Right atrium auricular region (tissue), 2 donors: ENCODE results near the gene CX3CL1. TPM values are rescaled to one million over a fixed set of nuclear protein-coding genes. Genes with fewer than 3 reads are reported as not detected.

Experiments used
- DNase-seq: peaks from one replicate; pipeline ENCODE4 v3.0.0-alpha.2; 2019; ENCODE audit warnings: low spot score
- H3K27ac ChIP-seq, 2 donors: fragments of 200-600 bp; sonication (generic); 1 replicate in 1 of 2; 2 replicates in 1 of 2; pipeline ENCODE4 v1.5.1; 2016 to 2019
- H3K27me3 ChIP-seq, 2 donors: fragments of 200-600 bp; sonication (generic); one replicate each; pipeline versions ENCODE4 v1.5.1 to v1.6.0; 2017 to 2019
- H3K36me3 ChIP-seq: fragments of 200-600 bp; sonication (generic); one replicate; pipeline ENCODE4 v1.5.1; 2016
- H3K4me1 ChIP-seq, 2 donors: fragments of 200-600 bp; sonication (generic); one replicate each; pipeline versions ENCODE4 v1.5.1 to v1.6.0; 2017 to 2019
- H3K4me3 ChIP-seq, 2 donors: fragments of 200-600 bp; sonication (generic); 1 replicate in 1 of 2; 2 replicates in 1 of 2; pipeline ENCODE4 v1.5.1; 2017 to 2019; ENCODE audit warnings: mild to moderate bottlenecking in 1 of 2, moderate library complexity in 1 of 2
- H3K9me3 ChIP-seq, 2 donors: fragments of 200-600 bp; sonication (generic); one replicate each; pipeline ENCODE4 v1.5.1; 2019
- CTCF ChIP-seq, 2 donors: fragments of 200-600 bp; sonication (generic); IDR thresholded peaks; one replicate each; pipeline ENCODE4 v1.5.1; 2019; ENCODE audit warnings: antibody characterized with exemption in 2 of 2
- total RNA-seq, 2 donors: library from RNA; depleted of rRNA; stranded (reverse); fragments of >200 nt; gene quantifications; one replicate each; pipeline ENCODE4 v1.1.0, GENCODE V29; 2016

Gene CX3CL1
- total RNA-seq, 2 donors from 2014 or later, result 17.1 to 17.8 TPM

- Histone ChIP-seq H3K27ac (peak overlapping the region; percentile 58 to 63), H3K4me3 (no peak overlapping the region), H3K4me1 (peaks cover 0 to 16% of the 10 kb centered on the region in 2 donors), H3K36me3 (no peaks in the 10 kb centered on the region), H3K9me3 (no peaks in the 10 kb centered on the region), H3K27me3 (no peaks in the 10 kb centered on the region)
- no peak for DNase-seq
- TF ChIP-seq CTCF (IDR thresholded peaks at IDR 0.05), result no peak
Measured at GRCh38 chr16:57409065-57409464, 36.8 kb downstream of the CX3CL1 start.

GRCh38 chr16:57409870-57410587, 37.7 kb downstream of the CX3CL1 start:
- TF ChIP-seq CTCF (IDR thresholded peaks at IDR 0.05), result no peak

GRCh38 chr16:57411362-57411976, 39.2 kb downstream of the CX3CL1 start:
- DNase-seq, result no peak
- H3K27me3 ChIP-seq, result no peaks in the 10 kb centered on the region
- H3K9me3 ChIP-seq, result no peaks in the 10 kb centered on the region
- H3K4me3 ChIP-seq, result no peak overlapping the region
- no peak overlapping the region for H3K27ac ChIP-seq
- no peak for TF ChIP-seq CTCF (IDR thresholded peaks at IDR 0.05)
- peaks cover 0 to 21% of the 10 kb centered on the region in 2 donors for H3K4me1 ChIP-seq
- H3K36me3 ChIP-seq, result no peaks in the 10 kb centered on the region

More at GRCh38 chr16:57409870-57410587, 37.7 kb downstream of the CX3CL1 start:
- H3K9me3 ChIP-seq, result no peaks in the 10 kb centered on the region
- H3K27ac ChIP-seq, result peak overlapping the region; percentile 58 to 63
- no peak overlapping the region for H3K4me3 ChIP-seq
- DNase-seq, result no peak
- no peaks in the 10 kb centered on the region for H3K27me3 ChIP-seq
- peaks cover 0 to 16% of the 10 kb centered on the region in 2 donors for H3K4me1 ChIP-seq
- H3K36me3 ChIP-seq, result no peaks in the 10 kb centered on the region

GRCh38 chr16:57412584-57412983, 40.3 kb downstream of the CX3CL1 start:
- Histone ChIP-seq H3K36me3 (no peaks in the 10 kb centered on the region), H3K4me1 (peaks cover 0 to 32% of the 10 kb centered on the region in 2 donors), H3K27ac (no peak overlapping the region), H3K27me3 (no peaks in the 10 kb centered on the region), H3K9me3 (no peaks in the 10 kb centered on the region), H3K4me3 (no peak overlapping the region)
- TF ChIP-seq CTCF (IDR thresholded peaks at IDR 0.05), result no peak
- DNase-seq, result no peak

- Histone ChIP-seq H3K4me3 (no peak overlapping the region), H3K27me3 (no peaks in the 10 kb centered on the region), H3K27ac (no peak overlapping the region), H3K36me3 (no peaks in the 10 kb centered on the region), H3K9me3 (no peaks in the 10 kb centered on the region), H3K4me1 (peaks cover 0 to 40% of the 10 kb centered on the region in 2 donors)
- DNase-seq, result no peak
- TF ChIP-seq CTCF (IDR thresholded peaks at IDR 0.05), result no peak
Measured at GRCh38 chr16:57413301-57413730, 41.0 kb downstream of the CX3CL1 start.
